ENCODE measurements around the gene ATXN7.

The ATXN7 gene

GRCh38 chr3:63963496-63963895 is 99.8 kb downstream of the ATXN7 start:
- TF ChIP-seq CTCF (IDR thresholded peaks at IDR 0.05; ENCODE audit: borderline replicate concordance, insufficient read depth, low read depth, low read length), result no peak
- no peak overlapping the region for H3K4me3 ChIP-seq (ENCODE audit: low read depth, low read length)

- TF ChIP-seq CTCF (IDR thresholded peaks at IDR 0.05; ENCODE audit: borderline replicate concordance, insufficient read depth, low read depth, low read length), result no peak
- no peak overlapping the region for H3K4me3 ChIP-seq (ENCODE audit: low read depth, low read length)
Measured at GRCh38 chr3:63964681-63965485, 101.2 kb downstream of the ATXN7 start.

- no peak for TF ChIP-seq CTCF (IDR thresholded peaks at IDR 0.05; ENCODE audit: borderline replicate concordance, insufficient read depth, low read depth, low read length)
- H3K4me3 ChIP-seq (ENCODE audit: low read depth, low read length), result no peak overlapping the region
Measured at GRCh38 chr3:63966007-63966406, 102.3 kb downstream of the ATXN7 start.

DNA sequence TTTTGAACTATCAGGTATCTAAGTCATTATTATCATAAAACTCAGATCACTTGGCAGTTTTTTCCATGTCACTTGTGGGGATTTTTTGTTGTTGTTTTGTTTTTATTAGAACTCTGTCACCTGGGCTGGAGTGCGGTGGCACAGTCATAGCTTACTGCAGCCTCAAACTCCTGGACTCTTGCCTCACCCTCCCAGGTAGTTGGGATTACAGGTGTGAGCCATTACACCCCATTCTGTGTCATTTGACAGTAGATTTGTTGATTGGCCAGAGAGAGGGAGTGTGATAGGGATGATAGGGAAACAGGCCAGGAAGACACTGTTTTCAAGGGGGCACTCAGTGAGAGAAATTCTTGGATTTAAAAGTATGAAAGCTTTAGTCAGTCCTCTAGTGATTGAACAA is 103.2 kb downstream of the ATXN7 start:
- H3K4me3 ChIP-seq (ENCODE audit: low read depth, low read length), result no peak overlapping the region

GRCh38 chr3:63967675-63968611 is 104.3 kb downstream of the ATXN7 start:
- peak overlapping the region; percentile 16 for H3K4me3 ChIP-seq (ENCODE audit: low read depth, low read length)
- TF ChIP-seq CTCF (IDR thresholded peaks at IDR 0.05; ENCODE audit: borderline replicate concordance, insufficient read depth, low read depth, low read length), result no peak

More for the DNA sequence above, 103.2 kb downstream of the ATXN7 start:
- no peak for TF ChIP-seq CTCF (IDR thresholded peaks at IDR 0.05; ENCODE audit: borderline replicate concordance, insufficient read depth, low read depth, low read length)

- no peak overlapping the region for H3K4me3 ChIP-seq (ENCODE audit: low read depth, low read length)
- TF ChIP-seq CTCF (IDR thresholded peaks at IDR 0.05; ENCODE audit: borderline replicate concordance, insufficient read depth, low read depth, low read length), result no peak
Measured at GRCh38 chr3:63968612-63969350, 105.1 kb downstream of the ATXN7 start.
